Astrocyte (in vitro differentiated cells and primary cell): ENCODE measurements around the gene GCNT2.

Experiments used
- EZH2 ChIP-seq: IDR thresholded peaks from 2 replicates; pipeline ENCODE4 v1.6.1; 2012; ENCODE audit warnings: mild to moderate bottlenecking, low read length, inconsistent platforms; ENCODE audit not compliant: insufficient read depth
- TF ChIP-seq, protein P1 (sequence below): IDR thresholded peaks from 2 replicates; pipeline ENCODE4 v1.5.1; 2011; ENCODE audit warnings: low read depth, mild to moderate bottlenecking, inconsistent platforms, low read length, moderate library complexity; ENCODE audit not compliant: insufficient read depth

DNA sequence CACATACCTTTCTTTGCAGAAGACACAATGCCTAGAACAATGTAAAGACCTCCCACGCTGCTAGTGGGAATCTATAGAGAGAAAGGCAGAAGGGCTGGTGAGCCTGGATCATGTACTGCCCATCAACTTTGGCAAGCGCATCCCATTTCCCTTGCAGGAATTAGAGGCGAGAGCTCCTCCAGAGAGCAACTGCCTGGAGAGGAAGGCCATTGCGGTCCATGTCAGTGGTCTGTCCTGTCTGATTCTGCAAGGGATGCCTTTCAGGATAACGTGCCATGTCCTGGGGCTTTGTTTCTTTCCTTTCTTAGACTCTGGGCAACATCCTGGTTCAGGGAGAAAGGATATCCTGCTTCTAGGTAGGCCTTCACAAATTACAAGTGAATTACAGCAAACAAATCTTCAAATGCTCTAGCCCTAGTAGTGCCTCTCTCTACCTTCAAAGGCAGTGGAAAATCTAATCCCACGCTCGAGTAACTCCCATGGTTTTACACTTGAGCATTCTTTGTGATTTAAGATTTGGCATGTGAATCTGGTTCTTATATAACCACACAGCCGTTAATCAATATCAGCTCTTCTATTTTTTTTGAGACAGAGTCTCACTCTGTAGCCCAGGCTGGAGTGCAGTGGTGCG, 38.5 kb downstream of the GCNT2 start:
- TF ChIP-seq, protein P1, sequence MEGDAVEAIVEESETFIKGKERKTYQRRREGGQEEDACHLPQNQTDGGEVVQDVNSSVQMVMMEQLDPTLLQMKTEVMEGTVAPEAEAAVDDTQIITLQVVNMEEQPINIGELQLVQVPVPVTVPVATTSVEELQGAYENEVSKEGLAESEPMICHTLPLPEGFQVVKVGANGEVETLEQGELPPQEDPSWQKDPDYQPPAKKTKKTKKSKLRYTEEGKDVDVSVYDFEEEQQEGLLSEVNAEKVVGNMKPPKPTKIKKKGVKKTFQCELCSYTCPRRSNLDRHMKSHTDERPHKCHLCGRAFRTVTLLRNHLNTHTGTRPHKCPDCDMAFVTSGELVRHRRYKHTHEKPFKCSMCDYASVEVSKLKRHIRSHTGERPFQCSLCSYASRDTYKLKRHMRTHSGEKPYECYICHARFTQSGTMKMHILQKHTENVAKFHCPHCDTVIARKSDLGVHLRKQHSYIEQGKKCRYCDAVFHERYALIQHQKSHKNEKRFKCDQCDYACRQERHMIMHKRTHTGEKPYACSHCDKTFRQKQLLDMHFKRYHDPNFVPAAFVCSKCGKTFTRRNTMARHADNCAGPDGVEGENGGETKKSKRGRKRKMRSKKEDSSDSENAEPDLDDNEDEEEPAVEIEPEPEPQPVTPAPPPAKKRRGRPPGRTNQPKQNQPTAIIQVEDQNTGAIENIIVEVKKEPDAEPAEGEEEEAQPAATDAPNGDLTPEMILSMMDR, result no peak
- TF ChIP-seq EZH2, result no peak
